ENCODE measurements around the gene PDILT.

The PDILT gene

GRCh38 chr16:20323591-20324117, 80.9 kb downstream of the PDILT start:
- no peak for TF ChIP-seq CTCF (IDR thresholded peaks at IDR 0.05)

GRCh38 chr16:20322696-20323095, 81.8 kb downstream of the PDILT start:
- no peak for TF ChIP-seq CTCF (IDR thresholded peaks at IDR 0.05)

- no peak for TF ChIP-seq CTCF (IDR thresholded peaks at IDR 0.05)
Measured at GRCh38 chr16:20321671-20322070, 82.9 kb downstream of the PDILT start.

- TF ChIP-seq CTCF (IDR thresholded peaks at IDR 0.05): no peak
Measured at GRCh38 chr16:20320592-20320991, 83.9 kb downstream of the PDILT start.

GRCh38 chr16:20320178-20320577, 84.4 kb downstream of the PDILT start:
- TF ChIP-seq CTCF (IDR thresholded peaks at IDR 0.05): no peak

GRCh38 chr16:20319406-20319805, 85.1 kb downstream of the PDILT start:
- TF ChIP-seq CTCF (IDR thresholded peaks at IDR 0.05): no peak

DNA sequence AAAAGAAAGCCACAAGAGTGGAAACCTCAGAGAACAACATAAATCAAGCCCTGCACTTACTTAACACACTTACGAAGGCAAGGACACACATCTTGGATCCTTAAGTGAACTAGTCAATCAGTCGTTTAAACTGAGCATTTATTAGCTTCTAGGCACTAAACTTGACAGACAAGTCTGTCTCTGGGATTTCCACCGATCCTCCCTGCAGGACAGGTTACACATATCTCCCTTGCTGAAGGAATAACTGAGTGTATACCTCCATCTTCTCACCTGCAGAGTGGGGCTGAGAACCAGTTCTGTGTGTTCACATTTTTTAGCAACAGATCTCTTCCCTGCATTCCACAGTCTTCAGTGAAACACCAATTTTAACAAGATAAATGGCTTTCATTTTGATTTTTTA, 86.1 kb downstream of the PDILT start:
- TF ChIP-seq CTCF (IDR thresholded peaks at IDR 0.05): no peak

GRCh38 chr16:20318006-20318405, 86.5 kb downstream of the PDILT start:
- no peak for TF ChIP-seq CTCF (IDR thresholded peaks at IDR 0.05)

Data from LNCAP (cell line).